Measurements from ENCODE around the gene HSBP1L1.

HSBP1L1 gene

DNA sequence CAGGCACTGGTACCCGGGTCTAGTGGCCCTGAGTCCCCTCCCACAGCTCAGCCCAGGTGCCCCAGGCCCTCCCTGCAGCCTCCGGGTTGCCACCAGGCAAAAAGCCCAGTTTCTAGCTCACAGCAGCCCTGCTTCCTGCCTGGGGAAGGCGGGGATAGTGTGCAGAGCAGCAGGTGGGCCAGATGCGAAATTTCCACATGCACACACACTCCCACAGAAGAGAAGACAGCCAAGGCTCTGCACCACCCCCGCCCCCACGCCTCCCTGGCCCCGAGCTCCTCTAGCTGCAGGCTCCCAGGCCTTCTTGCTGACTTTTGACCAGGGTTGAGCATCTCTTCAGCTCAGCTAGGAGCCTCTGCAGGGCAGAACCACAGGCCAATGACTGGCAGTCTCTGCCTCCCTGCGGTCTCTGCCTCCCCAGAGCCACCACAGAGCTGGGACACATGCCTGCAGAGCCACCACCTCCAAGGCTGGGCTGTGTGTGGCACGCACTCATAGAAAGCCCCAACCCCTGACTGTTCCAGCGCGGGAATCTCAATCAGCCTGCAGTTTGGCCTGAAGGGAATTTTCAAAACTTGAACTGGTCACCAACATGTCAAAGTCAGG is 20.2 kb upstream of the HSBP1L1 start:
- Histone ChIP-seq H2AFZ (ENCODE audit: low read length) (no peak overlapping the region), H4K8ac (ENCODE audit: low read depth, low read length) (no peak overlapping the region), H2BK5ac (ENCODE audit: low read length) (no peak overlapping the region), H4K91ac (ENCODE audit: low read depth, low read length, poor library complexity) (no peak overlapping the region), H3K36me3 (replicated peaks in 1 of 2; ENCODE audit: control insufficient read depth in 2 of 2, insufficient read depth in 2 of 2, low read length in 2 of 2) (peaks cover 10 to 62% of the 10 kb centered on the region in 2 donors), H3K27ac (replicated peaks; ENCODE audit: low read length) (no peak overlapping the region), H2BK15ac (ENCODE audit: low read length) (no peak overlapping the region), H3K9me3 (replicated peaks in 1 of 2; ENCODE audit: control insufficient read depth in 2 of 2, insufficient read depth in 1 of 2, low read depth in 1 of 2, low read length in 2 of 2) (peaks cover 0 to 4% of the 10 kb centered on the region in 2 donors), H3K27me3 (ENCODE audit: control insufficient read depth in 3 of 3, insufficient read depth in 3 of 3, low read depth in 1 of 3, low read length in 3 of 3) (no peaks in the 10 kb centered on the region), H3K79me1 (ENCODE audit: low read depth, low read length) (peaks cover 10% of the 10 kb centered on the region), H2BK12ac (ENCODE audit: low read length) (no peak overlapping the region), H3K14ac (ENCODE audit: low read length) (no peak overlapping the region), H2BK120ac (ENCODE audit: low read depth, low read length) (no peak overlapping the region), H3K4me2 (ENCODE audit: insufficient read depth, low read length, poor library complexity, severe bottlenecking) (no peak overlapping the region), H2AK5ac (ENCODE audit: low read depth, low read length) (no peak overlapping the region), H3K9ac (ENCODE audit: low read depth, low read length, poor library complexity) (no peak overlapping the region), H3K18ac (ENCODE audit: low read length) (peak overlapping the region; percentile 5), H3K4ac (ENCODE audit: low read length) (no peak overlapping the region), H3K4me1 (ENCODE audit: control insufficient read depth in 2 of 2, insufficient read depth in 1 of 2, low read depth in 1 of 2, low read length in 2 of 2) (peaks cover 0 to 5% of the 10 kb centered on the region in 2 donors), H3K23ac (ENCODE audit: low read depth, low read length, poor library complexity) (no peak overlapping the region), H3K4me3 (ENCODE audit: low read length in 2 of 2) (no peak overlapping the region)
- DNase-seq (ENCODE audit: low spot score) = no peak
- no CpG with 5 or more reads among the region's 11 CpGs for WGBS, 2 donors (ENCODE audit: extremely low coverage in 2 of 2, insufficient read length in 2 of 2, insufficient replicate concordance in 1 of 2)

GRCh38 chr18:79944746-79945117 is 19.7 kb upstream of the HSBP1L1 start:
- no peak overlapping the region for H3K4ac ChIP-seq (ENCODE audit: low read length)
- no peak overlapping the region for H4K8ac ChIP-seq (ENCODE audit: low read depth, low read length)
- peaks cover 0 to 5% of the 10 kb centered on the region in 2 donors for H3K4me1 ChIP-seq (ENCODE audit: control insufficient read depth in 2 of 2, insufficient read depth in 1 of 2, low read depth in 1 of 2, low read length in 2 of 2)
- H3K36me3 ChIP-seq (replicated peaks in 1 of 2; ENCODE audit: control insufficient read depth in 2 of 2, insufficient read depth in 2 of 2, low read length in 2 of 2) = peaks cover 10 to 63% of the 10 kb centered on the region in 2 donors
- H2BK5ac ChIP-seq (ENCODE audit: low read length) = no peak overlapping the region
- WGBS, 2 donors (ENCODE audit: extremely low coverage in 2 of 2, insufficient read length in 2 of 2, insufficient replicate concordance in 1 of 2) = no CpG with 5 or more reads among the region's 3 CpGs
- H3K23ac ChIP-seq (ENCODE audit: low read depth, low read length, poor library complexity) = no peak overlapping the region
- no peak overlapping the region for H4K91ac ChIP-seq (ENCODE audit: low read depth, low read length, poor library complexity)
- DNase-seq (ENCODE audit: low spot score) = no peak
- H3K9ac ChIP-seq (ENCODE audit: low read depth, low read length, poor library complexity) = no peak overlapping the region
- H3K4me3 ChIP-seq (ENCODE audit: low read length in 2 of 2) = no peak overlapping the region
- no peak overlapping the region for H3K18ac ChIP-seq (ENCODE audit: low read length)
- no peak overlapping the region for H3K27ac ChIP-seq (replicated peaks; ENCODE audit: low read length)
- no peaks in the 10 kb centered on the region for H3K27me3 ChIP-seq (ENCODE audit: control insufficient read depth in 3 of 3, insufficient read depth in 3 of 3, low read depth in 1 of 3, low read length in 3 of 3)
- H2BK120ac ChIP-seq (ENCODE audit: low read depth, low read length) = no peak overlapping the region
- no peak overlapping the region for H3K4me2 ChIP-seq (ENCODE audit: insufficient read depth, low read length, poor library complexity, severe bottlenecking)
- H2AK5ac ChIP-seq (ENCODE audit: low read depth, low read length) = no peak overlapping the region
- H3K79me1 ChIP-seq (ENCODE audit: low read depth, low read length) = peaks cover 10% of the 10 kb centered on the region
- peaks cover 0 to 4% of the 10 kb centered on the region in 2 donors for H3K9me3 ChIP-seq (replicated peaks in 1 of 2; ENCODE audit: control insufficient read depth in 2 of 2, insufficient read depth in 1 of 2, low read depth in 1 of 2, low read length in 2 of 2)
- no peak overlapping the region for H2BK15ac ChIP-seq (ENCODE audit: low read length)
- no peak overlapping the region for H2BK12ac ChIP-seq (ENCODE audit: low read length)
- H3K14ac ChIP-seq (ENCODE audit: low read length) = no peak overlapping the region
- no peak overlapping the region for H2AFZ ChIP-seq (ENCODE audit: low read length)

DNA sequence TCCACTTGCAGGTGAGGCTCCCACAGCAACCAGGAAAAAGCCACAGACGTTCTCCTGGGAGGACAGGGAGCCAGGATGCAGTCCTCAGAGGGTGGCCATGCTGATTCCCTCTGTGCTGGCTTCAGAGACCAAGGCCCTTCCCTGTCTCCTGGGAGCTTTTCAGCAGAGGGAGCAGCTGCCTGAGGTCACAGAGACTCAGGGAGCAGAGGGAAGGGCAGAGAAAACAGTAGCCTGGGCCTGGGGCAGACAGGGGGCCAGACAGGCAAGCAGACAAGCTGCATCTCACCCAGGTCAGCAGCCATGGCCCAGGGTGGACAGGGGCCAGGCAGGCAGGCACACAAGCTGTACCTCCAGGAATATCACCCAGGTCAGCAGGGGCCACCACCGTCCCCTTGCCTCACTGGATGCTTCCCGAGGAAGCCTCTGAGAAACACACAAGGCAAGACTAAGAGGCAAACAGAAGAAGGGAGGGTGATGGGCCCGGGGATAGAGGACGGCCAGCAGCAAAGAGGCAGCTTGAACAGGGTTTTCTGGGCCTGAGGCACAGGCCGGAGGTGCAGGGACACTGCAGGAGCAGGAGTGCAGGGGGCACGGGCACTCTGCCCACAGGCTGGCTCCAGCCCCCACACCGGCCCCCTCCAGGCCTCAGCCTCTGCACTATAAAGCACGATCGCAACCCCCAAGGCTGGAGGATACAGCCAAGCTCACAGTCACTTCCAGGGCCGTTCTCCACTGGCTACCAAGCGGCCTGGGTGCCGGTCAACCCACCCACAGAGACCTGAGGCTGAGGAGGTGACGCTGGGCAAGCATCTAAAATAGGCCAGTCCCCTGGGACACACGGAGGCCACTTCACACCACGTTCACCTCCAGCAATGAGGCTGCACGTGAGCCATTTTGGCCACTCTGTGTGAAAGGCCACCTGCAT is 19.1 kb upstream of the HSBP1L1 start:
- H2AFZ ChIP-seq (ENCODE audit: low read length) = no peak overlapping the region
- no peak overlapping the region for H4K91ac ChIP-seq (ENCODE audit: low read depth, low read length, poor library complexity)
- H4K8ac ChIP-seq (ENCODE audit: low read depth, low read length) = no peak overlapping the region
- H3K79me1 ChIP-seq (ENCODE audit: low read depth, low read length) = peaks cover 8% of the 10 kb centered on the region
- no peak overlapping the region for H3K27ac ChIP-seq (replicated peaks; ENCODE audit: low read length)
- H2BK5ac ChIP-seq (ENCODE audit: low read length) = no peak overlapping the region
- peaks cover 0 to under 1% (median 0%) of the 10 kb centered on the region in 3 experiments for H3K27me3 ChIP-seq (ENCODE audit: control insufficient read depth in 3 of 3, insufficient read depth in 3 of 3, low read depth in 1 of 3, low read length in 3 of 3)
- peak overlapping the region; percentile 9 for H3K14ac ChIP-seq (ENCODE audit: low read length)
- H3K36me3 ChIP-seq (replicated peaks in 1 of 2; ENCODE audit: control insufficient read depth in 2 of 2, insufficient read depth in 2 of 2, low read length in 2 of 2) = peaks cover 10 to 60% of the 10 kb centered on the region in 2 donors
- H2BK15ac ChIP-seq (ENCODE audit: low read length) = no peak overlapping the region
- no peak overlapping the region for H2AK5ac ChIP-seq (ENCODE audit: low read depth, low read length)
- no peak overlapping the region for H3K4ac ChIP-seq (ENCODE audit: low read length)
- no peak overlapping the region for H3K4me3 ChIP-seq (ENCODE audit: low read length in 2 of 2)
- H2BK120ac ChIP-seq (ENCODE audit: low read depth, low read length) = no peak overlapping the region
- no CpG with 5 or more reads among the region's 17 CpGs for WGBS, 2 donors (ENCODE audit: extremely low coverage in 2 of 2, insufficient read length in 2 of 2, insufficient replicate concordance in 1 of 2)
- no peak overlapping the region for H3K23ac ChIP-seq (ENCODE audit: low read depth, low read length, poor library complexity)
- H3K18ac ChIP-seq (ENCODE audit: low read length) = peak overlapping the region; percentile 61
- H3K4me1 ChIP-seq (ENCODE audit: control insufficient read depth in 2 of 2, insufficient read depth in 1 of 2, low read depth in 1 of 2, low read length in 2 of 2) = peaks cover 2 to 5% of the 10 kb centered on the region in 2 donors
- no peak overlapping the region for H2BK12ac ChIP-seq (ENCODE audit: low read length)
- H3K9ac ChIP-seq (ENCODE audit: low read depth, low read length, poor library complexity) = peak overlapping the region; percentile 21
- H3K9me3 ChIP-seq (replicated peaks in 1 of 2; ENCODE audit: control insufficient read depth in 2 of 2, insufficient read depth in 1 of 2, low read depth in 1 of 2, low read length in 2 of 2) = no peaks in the 10 kb centered on the region
- H3K4me2 ChIP-seq (ENCODE audit: insufficient read depth, low read length, poor library complexity, severe bottlenecking) = no peak overlapping the region
- no peak for DNase-seq (ENCODE audit: low spot score)

All from neuronal stem cell (in vitro differentiated cells).